Lung (tissue), 12 donors: ENCODE data around the gene HAUS8. TPM values are rescaled to one million over a fixed set of nuclear protein-coding genes. Genes with fewer than 3 reads are reported as not detected.

ENCODE experiments used
- ATAC-seq: fragments of 200-7000 bp; cut with Tn5 transposase; one replicate; pipeline ENCODE4 v1.9.1; 2020; ENCODE audit warnings: moderate number of reproducible peaks; ENCODE audit not compliant: insufficient read depth, low FRiP score
- DNase-seq, 3 donors: peaks; one replicate each; pipeline ENCODE4 v3.0.0-alpha.2; 2013 to 2017
- H3K27ac ChIP-seq, 2 donors: one replicate each; pipeline ENCODE4 v1.5.1; 2013; ENCODE audit warnings: mild to moderate bottlenecking in 2 of 2, moderate library complexity in 2 of 2, control low read depth in 1 of 2, inconsistent platforms in 1 of 2, low read depth in 1 of 2, low read length in 1 of 2
- H3K27me3 ChIP-seq, 3 donors: one replicate each; pipeline ENCODE4 v1.5.1; 2013; ENCODE audit warnings: low read length in 2 of 3; ENCODE audit not compliant: control insufficient read depth in 3 of 3, insufficient read depth in 3 of 3
- H3K36me3 ChIP-seq, 4 donors: one replicate each; pipeline ENCODE4 v1.5.1; 2013; ENCODE audit warnings: low read length in 4 of 4, mild to moderate bottlenecking in 1 of 4, moderate library complexity in 1 of 4; ENCODE audit not compliant: control insufficient read depth in 4 of 4, insufficient read depth in 4 of 4
- H3K4me1 ChIP-seq, 5 donors: one replicate each; pipeline ENCODE4 v1.5.1; 2013; ENCODE audit warnings: low read length in 5 of 5, mild to moderate bottlenecking in 2 of 5, moderate library complexity in 1 of 5; ENCODE audit not compliant: control insufficient read depth in 5 of 5, insufficient read depth in 5 of 5
- H3K4me3 ChIP-seq: one replicate; pipeline ENCODE4 v1.5.1; 2013; ENCODE audit warnings: mild to moderate bottlenecking, control low read depth, moderate library complexity
- H3K9ac ChIP-seq, 2 donors: one replicate each; pipeline ENCODE4 v1.5.1; 2013; ENCODE audit warnings: low read length in 2 of 2, control low read depth in 1 of 2; ENCODE audit not compliant: insufficient read depth in 1 of 2
- H3K9me3 ChIP-seq, 4 donors: one replicate each; pipeline ENCODE4 v1.5.1; 2013; ENCODE audit warnings: low read length in 3 of 4, mild to moderate bottlenecking in 1 of 4, moderate library complexity in 1 of 4; ENCODE audit not compliant: control insufficient read depth in 4 of 4, insufficient read depth in 3 of 4
- WGBS, 2 donors: extraction: QIAGEN DNeasy Blood & Tissue Kit; methylation state at CpG; one replicate each; pipeline ENCODE4 v1.1.7; 2013; 5-methylcytosine and 5-hydroxymethylcytosine counted together
- polyA plus RNA-seq, 2 donors: library from polyadenylated mRNA; stranded (reverse); fragments of 200-250 nt; gene quantifications; one replicate each; pipeline ENCODE4 v1.2.1, GENCODE V29; 2013
- total RNA-seq, 2 donors: library from RNA; depleted of rRNA in 1 of 2; stranded (reverse); fragments of >200 nt in 1 of 2; gene quantifications; one replicate each; pipeline ENCODE4 v1.2.1, GENCODE V29; 2014 to 2021
- TF ChIP-seq, protein P1 (sequence below): IDR thresholded peaks from 2 replicates; pipeline ENCODE4 v1.5.1; 2012; ENCODE audit warnings: mild to moderate bottlenecking; ENCODE audit errors: control extremely low read depth, extremely low read depth
- donor health status: control.
- donor health status: control.
- donor health status: Bipolar disorder and iron deficiency.
- donor health status: healthy.
- donor health status: DM: yes; HTN: yes; CAD: no.

The HAUS8 gene
- total and polyA plus RNA-seq, 4 donors: 6.1 to 13.8 (median 8.5) TPM

GRCh38 chr19:17078036-17078919 is 3.0 kb upstream of the HAUS8 start:
- Histone ChIP-seq H3K9ac (no peak overlapping the region), H3K4me3 (no peak overlapping the region)

DNA sequence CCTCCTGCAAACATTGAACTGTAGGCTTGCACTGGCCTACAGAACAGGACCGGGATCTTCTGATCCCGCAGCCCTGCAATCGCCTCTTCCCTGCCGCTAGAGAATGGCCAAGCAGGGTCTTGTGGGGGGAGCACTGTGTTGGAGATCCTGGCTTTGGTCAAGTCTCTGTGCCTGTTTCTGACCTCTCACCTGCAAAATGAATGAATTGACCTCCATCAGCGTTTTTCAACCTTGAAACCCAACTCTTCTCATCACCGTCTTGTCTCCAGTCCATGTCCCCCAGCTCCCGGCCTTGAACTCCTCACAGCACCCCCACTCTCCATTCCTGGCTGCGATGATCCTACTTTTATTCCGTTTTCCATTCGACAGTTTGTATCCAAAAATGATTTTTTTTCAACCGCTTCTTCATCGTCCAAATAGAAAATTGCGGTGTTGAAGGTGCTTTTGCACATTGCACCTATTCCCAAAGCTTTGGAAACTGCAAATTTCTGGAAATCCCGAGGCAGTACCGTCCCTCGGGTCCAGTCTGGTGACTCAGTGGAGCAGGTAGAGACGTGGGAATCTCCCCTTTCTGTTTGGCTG is 2.3 kb upstream of the HAUS8 start:
- TF ChIP-seq, protein P1, sequence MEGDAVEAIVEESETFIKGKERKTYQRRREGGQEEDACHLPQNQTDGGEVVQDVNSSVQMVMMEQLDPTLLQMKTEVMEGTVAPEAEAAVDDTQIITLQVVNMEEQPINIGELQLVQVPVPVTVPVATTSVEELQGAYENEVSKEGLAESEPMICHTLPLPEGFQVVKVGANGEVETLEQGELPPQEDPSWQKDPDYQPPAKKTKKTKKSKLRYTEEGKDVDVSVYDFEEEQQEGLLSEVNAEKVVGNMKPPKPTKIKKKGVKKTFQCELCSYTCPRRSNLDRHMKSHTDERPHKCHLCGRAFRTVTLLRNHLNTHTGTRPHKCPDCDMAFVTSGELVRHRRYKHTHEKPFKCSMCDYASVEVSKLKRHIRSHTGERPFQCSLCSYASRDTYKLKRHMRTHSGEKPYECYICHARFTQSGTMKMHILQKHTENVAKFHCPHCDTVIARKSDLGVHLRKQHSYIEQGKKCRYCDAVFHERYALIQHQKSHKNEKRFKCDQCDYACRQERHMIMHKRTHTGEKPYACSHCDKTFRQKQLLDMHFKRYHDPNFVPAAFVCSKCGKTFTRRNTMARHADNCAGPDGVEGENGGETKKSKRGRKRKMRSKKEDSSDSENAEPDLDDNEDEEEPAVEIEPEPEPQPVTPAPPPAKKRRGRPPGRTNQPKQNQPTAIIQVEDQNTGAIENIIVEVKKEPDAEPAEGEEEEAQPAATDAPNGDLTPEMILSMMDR: no peak
- ATAC-seq (no peak), DNase-seq (no peak)
- no peaks in the 10 kb centered on the region for H3K27me3 ChIP-seq
- peaks cover 14 to 37% (median 16%) of the 10 kb centered on the region in 5 donors for H3K4me1 ChIP-seq
- no peak overlapping the region for H3K27ac ChIP-seq
- no peak overlapping the region for H3K4me3 ChIP-seq
- 88% methylated on average over 17 of the region's 17 CpGs for WGBS, 2 donors
- H3K9me3 ChIP-seq: no peaks in the 10 kb centered on the region
- H3K36me3 ChIP-seq: peaks cover 0 to 3% (median under 1%) of the 10 kb centered on the region in 4 donors
- no peak overlapping the region for H3K9ac ChIP-seq

More at GRCh38 chr19:17078036-17078919, 3.0 kb upstream of the HAUS8 start:
- no peak overlapping the region for H3K27ac ChIP-seq
- no peaks in the 10 kb centered on the region for H3K27me3 ChIP-seq
- H3K4me1 ChIP-seq: peaks cover 14 to 37% (median 16%) of the 10 kb centered on the region in 5 donors
- ATAC-seq (no peak), DNase-seq (no peak)
- 66 to 74% methylated on average over 19 of the region's 19 CpGs for WGBS, 2 donors
- H3K36me3 ChIP-seq: peaks cover 0 to 3% (median 2%) of the 10 kb centered on the region in 4 donors
- no peaks in the 10 kb centered on the region for H3K9me3 ChIP-seq
- TF ChIP-seq, protein P1: no peak

DNA sequence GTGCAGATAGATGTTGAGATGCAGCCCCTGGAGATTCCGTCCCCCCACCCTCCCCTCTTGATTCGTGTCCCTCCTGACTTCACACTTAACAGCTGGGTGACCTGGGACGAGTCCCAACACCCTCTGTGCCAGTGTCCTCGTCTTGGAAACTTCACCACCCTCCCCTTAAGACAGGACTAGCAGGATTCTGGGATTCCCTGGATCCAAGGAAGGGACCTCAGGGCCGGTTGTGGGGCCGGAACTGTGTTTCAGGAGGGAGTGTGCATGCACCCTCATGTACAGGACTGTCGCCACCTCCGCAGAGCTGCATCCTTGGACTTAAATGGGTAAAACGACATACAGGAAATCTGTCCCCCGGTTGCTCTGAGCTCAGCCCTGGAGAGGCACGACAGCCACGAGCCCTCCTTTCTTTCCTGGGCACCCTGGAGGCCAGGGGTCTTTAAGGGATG is 1.3 kb upstream of the HAUS8 start:
- Histone ChIP-seq H3K9ac (no peak overlapping the region), H3K9me3 (no peaks in the 10 kb centered on the region), H3K27me3 (no peaks in the 10 kb centered on the region), H3K27ac (peak overlapping the region; percentile 85 to 86), H3K36me3 (peaks cover 0 to 3% (median under 1%) of the 10 kb centered on the region in 4 donors), H3K4me1 (peaks cover 11 to 37% (median 14%) of the 10 kb centered on the region in 5 donors), H3K4me3 (peak overlapping the region; percentile 82)
- DNase-seq (peak in 2 of 3 donors; percentile 17 to 28), ATAC-seq (no peak)
- TF ChIP-seq, protein P1: no peak
- 4% methylated on average over 12 of the region's 12 CpGs for WGBS, 2 donors
